Activated T-helper 9 cell treated with anti-CD3 and anti-CD28 coated beads, Interleukin-2, amount 50 U/mL, for 16 hours (primary cell): ENCODE measurements around the gene KIFAP3.
"Not testable (repeated sequence)": the region's sequence is repeated elsewhere in the genome, so short reads cannot be mapped to it uniquely, and the experiment has no call there.

ENCODE experiments used
- DNase-seq: peaks from one replicate; pipeline ENCODE4 v3.0.0-alpha.2; 2020; ENCODE audit warnings: low read depth

The KIFAP3 gene

GRCh38 chr1:169886931-169887330 lies 187.6 kb downstream of the KIFAP3 start:
- no peak for DNase-seq

- DNase-seq, result no peak
These were observed 188.1 kb downstream of the KIFAP3 start for GRCh38 chr1:169886422-169886821.

GRCh38 chr1:169885207-169885606 lies 189.3 kb downstream of the KIFAP3 start:
- DNase-seq, result no peak

DNA sequence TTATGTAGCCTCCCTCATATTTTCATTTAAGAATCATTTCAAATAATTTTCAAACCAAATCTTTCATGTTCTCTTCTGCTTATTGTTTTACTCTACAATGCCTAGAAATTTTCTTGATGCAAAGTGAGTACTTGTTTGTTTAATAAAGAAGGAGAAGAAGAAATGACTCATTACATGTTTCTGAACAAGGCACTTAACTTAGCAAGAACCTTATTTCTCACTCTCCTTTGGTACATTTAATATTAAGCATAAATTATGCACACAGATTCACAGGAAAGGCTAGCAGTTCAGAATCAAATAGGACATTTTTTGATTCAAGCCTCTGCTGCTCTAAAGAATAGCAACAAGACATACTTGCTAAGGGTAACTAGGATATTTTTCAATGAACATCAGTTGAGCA lies 189.9 kb downstream of the KIFAP3 start:
- no peak for DNase-seq

GRCh38 chr1:169882039-169882511 lies 192.4 kb downstream of the KIFAP3 start:
- DNase-seq, result no peak

DNA sequence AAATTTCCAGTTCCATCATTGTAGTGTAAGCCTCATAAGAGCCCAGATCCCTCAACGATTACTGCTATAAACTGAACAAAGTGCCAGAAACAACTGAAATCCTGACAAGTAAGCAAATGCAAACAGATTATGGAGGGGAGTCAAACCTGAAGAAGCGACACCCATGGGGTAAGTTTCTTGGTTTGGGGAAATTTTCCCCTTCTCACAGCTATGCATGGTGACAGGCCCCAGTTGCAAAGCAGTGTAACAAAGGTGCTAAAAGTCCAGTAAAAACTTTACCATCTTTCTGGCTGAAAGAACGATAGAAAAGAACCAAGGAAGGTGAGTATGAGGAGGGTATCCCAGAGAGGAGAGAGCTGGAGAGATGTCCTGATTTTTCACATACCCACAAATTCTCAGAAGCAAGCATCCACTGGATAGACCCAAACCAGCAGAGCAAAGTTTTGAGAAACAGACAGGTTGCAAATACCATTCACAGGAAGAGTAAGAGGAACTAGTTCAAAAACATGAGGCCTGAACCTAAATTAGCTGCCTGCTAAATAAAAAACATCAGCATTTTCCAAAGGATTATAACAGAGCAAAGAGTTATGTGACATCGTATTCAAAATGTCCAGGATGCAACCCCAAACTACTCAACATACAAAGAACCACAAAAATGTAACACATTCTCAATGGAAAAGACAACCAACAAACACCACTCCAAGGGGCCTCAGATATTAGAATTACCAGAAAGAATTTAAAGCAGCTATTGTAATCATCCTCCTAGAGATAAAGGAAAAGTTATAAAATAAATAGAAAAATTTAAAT lies 195.3 kb downstream of the KIFAP3 start:
- no peak for DNase-seq

DNA sequence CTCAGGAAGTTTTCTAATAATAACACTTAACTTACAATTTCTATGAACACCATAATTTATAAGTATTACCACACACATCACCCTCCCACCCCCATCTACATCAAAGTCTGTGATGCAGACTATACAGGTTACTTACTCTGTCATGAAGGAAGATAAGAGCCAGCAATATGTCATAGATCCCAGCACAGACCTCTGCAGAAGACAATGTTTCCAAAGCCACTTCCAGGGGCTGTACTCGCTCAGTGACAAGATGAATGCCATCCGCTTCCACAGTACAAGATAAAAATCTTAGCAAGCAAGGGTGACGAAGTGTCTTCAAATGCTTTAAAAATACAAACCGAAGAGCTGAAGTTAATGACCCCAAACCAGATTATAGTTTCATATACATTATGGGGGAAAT lies 196.0 kb downstream of the KIFAP3 start:
- no peak for DNase-seq

DNA sequence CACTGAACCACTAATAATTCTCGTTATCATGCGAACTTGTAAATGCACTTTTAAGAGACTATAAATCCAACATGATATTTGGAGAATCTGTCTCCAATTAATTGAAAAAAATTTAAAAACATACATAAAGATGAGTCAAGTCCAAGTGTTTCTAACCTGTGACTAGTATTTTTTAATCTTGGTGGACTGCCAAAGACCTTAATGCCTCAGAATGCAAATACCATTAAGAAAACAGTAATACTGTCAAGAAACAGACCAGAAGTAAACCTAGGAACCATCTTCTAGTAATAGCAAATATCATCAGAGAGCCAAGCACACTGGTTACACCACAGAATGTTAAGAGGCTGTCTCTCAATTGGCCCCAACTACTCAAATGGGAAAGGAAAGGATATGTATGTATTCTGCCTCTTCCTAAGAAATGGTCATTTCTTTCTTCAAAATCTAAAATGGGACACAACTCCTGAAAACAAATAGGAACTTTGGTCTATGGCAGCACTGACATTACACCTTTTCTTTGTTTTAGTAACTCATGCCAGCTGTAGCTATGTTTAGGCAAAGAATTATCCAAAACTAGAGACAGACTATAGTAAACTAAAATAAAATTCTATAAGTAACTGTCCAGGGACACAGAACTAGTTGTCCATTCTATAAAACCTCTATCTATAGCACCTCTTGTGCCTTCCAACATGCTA lies 196.5 kb downstream of the KIFAP3 start:
- no peak for DNase-seq

GRCh38 chr1:169874229-169874628 lies 200.3 kb downstream of the KIFAP3 start:
- no peak for DNase-seq

- DNase-seq, result no peak
These were observed 200.8 kb downstream of the KIFAP3 start for GRCh38 chr1:169873582-169874199.

DNA sequence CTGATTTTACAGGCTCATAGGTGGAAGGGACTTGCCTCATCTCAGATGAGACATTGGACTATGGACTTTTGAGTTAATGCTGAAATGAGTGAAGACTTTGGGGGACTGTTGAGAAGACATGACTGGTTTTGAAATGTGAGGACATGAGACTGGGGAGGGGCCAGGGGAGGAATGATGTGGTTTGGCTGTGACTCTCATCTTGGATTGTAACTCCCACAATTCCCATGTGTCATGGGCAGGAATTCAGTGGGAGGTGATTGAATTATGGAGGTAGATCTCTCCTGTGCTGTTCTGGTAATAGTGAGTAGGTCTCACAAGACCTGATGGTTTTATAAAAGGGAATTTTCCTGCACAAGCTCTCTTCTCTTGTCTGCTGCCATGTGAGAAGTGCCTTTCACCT lies 201.6 kb downstream of the KIFAP3 start:
- no peak for DNase-seq

GRCh38 chr1:169871988-169872387 lies 202.5 kb downstream of the KIFAP3 start:
- not testable (repeated sequence) for DNase-seq
